Measurements from ENCODE around the gene MTMR12.

The MTMR12 gene, protein sequence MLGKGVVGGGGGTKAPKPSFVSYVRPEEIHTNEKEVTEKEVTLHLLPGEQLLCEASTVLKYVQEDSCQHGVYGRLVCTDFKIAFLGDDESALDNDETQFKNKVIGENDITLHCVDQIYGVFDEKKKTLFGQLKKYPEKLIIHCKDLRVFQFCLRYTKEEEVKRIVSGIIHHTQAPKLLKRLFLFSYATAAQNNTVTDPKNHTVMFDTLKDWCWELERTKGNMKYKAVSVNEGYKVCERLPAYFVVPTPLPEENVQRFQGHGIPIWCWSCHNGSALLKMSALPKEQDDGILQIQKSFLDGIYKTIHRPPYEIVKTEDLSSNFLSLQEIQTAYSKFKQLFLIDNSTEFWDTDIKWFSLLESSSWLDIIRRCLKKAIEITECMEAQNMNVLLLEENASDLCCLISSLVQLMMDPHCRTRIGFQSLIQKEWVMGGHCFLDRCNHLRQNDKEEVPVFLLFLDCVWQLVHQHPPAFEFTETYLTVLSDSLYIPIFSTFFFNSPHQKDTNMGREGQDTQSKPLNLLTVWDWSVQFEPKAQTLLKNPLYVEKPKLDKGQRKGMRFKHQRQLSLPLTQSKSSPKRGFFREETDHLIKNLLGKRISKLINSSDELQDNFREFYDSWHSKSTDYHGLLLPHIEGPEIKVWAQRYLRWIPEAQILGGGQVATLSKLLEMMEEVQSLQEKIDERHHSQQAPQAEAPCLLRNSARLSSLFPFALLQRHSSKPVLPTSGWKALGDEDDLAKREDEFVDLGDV

DNA sequence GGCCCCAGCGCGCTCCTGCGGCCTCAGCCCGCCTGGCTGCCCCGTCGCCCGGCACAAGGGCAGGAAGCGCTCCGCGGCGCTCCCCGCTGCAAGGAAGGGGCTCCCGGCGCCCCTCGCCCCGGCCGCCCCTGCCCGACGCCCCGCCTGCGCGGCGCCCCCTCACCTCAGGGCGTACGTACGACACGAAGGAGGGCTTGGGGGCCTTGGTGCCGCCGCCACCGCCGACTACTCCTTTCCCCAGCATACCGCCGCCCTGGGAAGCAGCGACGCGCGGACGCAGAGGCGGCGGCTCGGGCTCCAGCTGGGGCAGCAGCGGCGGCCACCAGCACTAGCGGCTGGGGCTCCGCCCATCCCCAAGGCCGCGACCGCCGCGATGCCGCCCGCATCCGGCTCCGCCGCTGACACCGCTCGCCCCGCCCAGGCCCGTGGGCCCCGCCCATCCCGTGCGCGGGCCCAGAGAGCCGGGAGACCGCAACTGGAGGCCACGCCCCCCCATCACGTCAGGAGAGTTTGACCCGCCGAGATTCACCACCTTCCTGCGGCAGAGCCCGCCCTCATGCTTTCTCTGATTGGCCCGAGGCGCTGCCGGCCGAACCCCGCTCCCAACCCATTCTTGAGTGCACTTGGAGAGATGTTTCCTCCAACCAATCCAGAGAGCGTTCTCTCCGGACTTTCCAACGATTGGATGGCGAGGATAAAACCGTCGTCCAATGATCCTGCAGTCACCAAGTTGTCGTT is at the start of gene MTMR12:
Gene MTMR12 (minus strand): TSS at position 345 of the 738 bp plus-strand sequence. CDS start 101 bp downstream, at position 244.
- DNase-seq = peak; percentile 98

- DNase-seq = no peak
Measured at GRCh38 chr5:32362527-32362926, 49.8 kb upstream of the MTMR12 start.

DNA sequence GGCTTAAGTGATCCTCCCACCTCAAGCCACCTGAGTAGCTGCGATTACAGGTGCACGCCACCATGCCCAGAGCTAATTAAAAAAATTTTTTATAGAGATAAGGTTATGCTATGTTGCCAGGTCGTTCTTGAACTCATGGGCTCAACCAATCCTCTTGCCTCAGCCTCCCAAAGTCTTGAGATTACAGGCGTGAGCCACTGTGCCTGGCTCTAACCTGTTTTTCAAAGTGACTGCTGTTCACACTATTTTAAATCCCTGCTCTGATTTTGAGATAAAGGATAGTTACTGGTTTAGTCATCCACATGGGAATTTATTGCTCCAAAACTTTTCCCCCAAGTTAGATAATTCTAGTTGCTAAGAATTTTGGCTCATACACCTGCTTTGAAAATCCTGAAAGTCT is 48.2 kb upstream of the MTMR12 start:
- DNase-seq = no peak

DNA sequence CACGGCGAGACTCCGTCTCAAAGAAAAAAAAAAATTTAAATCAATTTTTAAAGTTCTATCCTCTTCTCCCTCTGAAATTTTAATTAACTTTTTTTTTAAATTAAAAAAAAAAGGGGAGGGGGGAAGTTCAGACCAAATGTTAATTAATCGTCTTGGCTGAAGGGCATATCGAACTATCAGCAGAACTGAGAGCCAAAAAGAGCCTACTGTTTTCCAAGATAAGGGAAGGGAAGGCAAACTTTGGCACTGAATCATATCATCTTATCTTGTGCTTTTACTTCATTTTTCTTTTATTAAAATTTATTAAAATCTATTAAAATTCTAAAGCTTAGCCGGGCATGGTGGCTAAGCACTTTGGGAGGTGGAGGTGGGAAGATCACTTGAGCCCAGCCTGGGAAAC is 45.9 kb upstream of the MTMR12 start:
- DNase-seq = no peak

GRCh38 chr5:32357658-32358057 is 44.9 kb upstream of the MTMR12 start:
- no peak for DNase-seq

- no peak for DNase-seq
Measured at GRCh38 chr5:32355686-32356085, 42.9 kb upstream of the MTMR12 start.

- DNase-seq = no peak
Measured at GRCh38 chr5:32353420-32353819, 40.7 kb upstream of the MTMR12 start.

- DNase-seq = no peak
Measured at GRCh38 chr5:32352685-32353084, 39.9 kb upstream of the MTMR12 start.

DNA sequence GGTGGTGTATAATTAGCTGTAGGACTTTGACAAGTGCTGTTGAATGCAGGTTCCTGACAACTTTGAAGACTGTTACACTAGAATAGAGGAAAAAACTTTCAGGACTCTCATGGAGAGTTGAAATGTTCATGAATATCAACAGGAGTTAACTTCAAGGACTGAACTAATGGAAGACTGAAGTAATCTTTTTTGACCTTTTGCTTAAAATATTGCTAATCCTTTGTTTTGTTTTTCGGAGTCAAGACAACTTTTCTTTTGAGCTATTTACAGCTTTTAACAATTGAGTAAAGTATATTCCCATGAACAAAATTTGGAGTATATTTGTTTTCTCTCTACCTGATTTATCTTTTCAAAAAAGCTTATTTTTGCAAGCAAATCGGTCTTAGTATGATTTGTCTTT is 34.1 kb upstream of the MTMR12 start:
- DNase-seq = no peak

DNA sequence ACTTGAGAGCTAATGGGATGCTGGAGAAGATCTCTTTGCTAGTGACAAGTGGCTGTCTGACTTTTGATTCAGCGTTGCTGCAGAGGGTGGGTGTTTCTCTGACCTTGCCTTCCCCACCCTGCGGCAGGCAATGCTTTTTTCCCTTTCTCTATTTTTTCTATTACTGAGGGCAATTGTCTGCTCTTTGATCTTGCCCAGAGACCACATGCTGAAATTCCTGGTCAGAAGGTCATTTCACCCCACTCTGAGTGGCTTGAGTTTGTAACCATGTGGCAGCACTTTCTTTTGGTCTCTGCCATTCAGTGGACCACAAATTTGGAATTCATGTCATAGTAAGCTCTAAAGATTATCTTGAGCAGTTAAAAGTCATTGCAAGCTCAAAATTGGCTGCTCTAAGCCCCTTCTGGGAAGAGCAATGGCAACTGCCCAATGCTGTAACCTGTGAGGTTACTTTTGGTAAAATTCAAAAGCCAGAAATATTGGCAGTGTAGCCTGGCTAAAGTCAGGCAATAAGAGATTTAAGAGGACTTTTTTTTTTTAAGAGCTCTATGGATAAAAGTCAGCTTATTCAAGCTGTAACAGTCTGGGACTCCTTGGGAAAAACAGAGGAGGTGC is 30.4 kb upstream of the MTMR12 start:
- no peak for DNase-seq

GRCh38 chr5:32342656-32343055 is 29.9 kb upstream of the MTMR12 start:
- peak; percentile 11 for DNase-seq

DNA sequence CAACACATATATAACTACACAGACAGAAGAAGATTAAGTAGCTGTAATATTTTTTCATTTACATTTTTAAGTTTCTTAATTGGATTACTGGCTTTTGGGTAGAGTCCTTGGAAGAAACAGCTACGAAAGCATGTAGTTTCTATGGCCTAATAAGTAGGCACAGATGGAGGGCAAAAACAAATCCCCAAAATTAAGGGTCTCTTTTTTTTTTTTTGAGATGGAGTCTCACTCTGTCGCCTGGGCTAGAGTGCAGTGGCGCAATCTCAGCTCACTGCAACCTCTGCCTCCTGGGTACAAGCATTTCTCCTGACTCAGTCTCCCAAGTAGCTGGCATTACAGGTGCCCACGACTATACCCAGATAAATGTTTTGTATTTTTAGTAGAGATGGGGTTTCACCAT is 27.1 kb upstream of the MTMR12 start:
- DNase-seq = no peak

DNA sequence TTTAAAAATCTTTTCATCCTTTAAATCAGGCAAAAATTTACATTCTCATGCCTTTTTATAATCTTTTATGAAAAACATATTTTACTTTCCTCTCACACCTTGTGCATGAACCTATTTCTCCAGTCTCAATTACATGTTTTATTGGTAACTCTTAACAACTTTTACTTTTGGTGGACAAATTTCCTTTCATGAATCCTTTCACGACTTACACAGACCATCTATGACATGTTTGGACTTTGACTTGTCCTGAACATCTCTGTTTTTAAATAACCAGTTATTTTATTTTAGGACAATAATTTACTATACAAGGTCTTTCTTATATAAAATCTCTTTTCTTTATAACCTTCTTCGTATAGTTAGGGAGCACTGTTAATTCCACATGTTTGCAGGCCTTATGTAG is 26.5 kb upstream of the MTMR12 start:
- no peak for DNase-seq

DNA sequence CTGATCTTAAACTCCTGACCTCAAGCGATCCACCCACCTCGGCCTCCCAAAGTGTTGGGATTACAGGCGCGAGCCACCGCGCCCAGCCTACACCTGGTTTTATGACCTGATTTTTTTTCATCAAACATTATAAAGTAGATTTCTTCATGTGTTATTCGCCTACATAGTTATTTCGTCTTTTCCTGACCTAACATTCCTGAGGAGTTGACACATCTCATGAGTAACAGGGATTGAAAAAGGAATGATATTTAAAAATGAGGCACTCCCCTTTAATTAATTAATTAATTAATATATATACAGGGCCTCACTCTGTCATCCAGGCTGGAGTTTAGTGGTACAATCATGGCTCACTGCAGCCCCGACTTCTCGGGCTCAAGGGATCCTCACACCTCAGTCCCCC is 20.2 kb upstream of the MTMR12 start:
- DNase-seq = no peak

DNA sequence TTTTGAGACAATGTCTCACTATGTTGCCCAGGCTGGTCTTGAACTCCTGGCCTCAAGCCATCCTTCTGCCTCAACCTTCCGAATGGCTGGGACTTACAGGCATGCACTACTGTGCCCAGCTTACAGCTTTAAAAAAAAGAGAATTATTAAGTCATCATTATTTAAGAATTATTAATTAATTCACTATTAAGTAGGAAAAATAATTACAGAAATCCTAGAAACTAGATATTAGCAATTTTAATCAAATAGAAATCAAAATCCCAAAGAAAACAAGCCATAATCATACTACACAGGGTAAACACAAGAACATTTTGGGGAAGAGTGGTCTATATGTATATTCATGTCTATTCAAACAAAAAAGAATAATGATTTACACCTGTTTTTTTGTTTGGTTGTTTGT is 19.6 kb upstream of the MTMR12 start:
- no peak for DNase-seq

GRCh38 chr5:32331935-32332274 is 19.2 kb upstream of the MTMR12 start:
- DNase-seq = no peak

DNA sequence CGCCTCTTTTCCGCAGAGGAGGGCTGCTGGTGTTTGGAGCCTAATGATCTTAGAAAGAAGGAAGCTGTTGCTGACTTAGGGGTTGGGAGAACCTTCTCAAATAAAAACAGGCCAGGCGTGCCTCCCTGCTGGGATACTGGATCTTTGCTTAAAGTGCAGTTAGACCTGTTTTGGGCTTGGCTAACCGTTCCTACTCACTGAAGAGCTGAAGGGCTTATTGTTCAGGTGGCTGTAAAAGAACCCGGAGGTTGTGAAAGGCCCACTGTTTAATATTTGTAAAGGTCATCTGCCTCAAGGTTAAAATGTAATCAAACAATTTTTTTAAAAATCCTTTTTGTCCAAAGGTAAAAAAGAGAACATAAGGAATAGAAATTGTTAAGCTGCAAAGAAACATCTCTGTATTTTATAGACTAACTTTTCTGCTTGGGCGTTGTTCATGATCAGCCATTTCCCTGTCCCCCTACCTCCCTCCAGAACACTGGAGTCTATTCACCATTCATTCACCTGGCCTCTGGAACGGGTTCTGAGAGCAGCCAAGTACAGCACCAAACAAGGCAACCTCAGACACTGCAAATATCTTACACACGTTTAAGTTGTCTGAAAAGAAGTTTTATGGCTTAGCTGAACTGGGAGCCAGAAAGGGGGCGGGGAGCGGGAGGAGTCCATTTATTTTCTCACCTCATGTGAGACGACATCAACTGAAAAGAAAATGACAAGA is 18.6 kb upstream of the MTMR12 start:
- DNase-seq = no peak

DNA sequence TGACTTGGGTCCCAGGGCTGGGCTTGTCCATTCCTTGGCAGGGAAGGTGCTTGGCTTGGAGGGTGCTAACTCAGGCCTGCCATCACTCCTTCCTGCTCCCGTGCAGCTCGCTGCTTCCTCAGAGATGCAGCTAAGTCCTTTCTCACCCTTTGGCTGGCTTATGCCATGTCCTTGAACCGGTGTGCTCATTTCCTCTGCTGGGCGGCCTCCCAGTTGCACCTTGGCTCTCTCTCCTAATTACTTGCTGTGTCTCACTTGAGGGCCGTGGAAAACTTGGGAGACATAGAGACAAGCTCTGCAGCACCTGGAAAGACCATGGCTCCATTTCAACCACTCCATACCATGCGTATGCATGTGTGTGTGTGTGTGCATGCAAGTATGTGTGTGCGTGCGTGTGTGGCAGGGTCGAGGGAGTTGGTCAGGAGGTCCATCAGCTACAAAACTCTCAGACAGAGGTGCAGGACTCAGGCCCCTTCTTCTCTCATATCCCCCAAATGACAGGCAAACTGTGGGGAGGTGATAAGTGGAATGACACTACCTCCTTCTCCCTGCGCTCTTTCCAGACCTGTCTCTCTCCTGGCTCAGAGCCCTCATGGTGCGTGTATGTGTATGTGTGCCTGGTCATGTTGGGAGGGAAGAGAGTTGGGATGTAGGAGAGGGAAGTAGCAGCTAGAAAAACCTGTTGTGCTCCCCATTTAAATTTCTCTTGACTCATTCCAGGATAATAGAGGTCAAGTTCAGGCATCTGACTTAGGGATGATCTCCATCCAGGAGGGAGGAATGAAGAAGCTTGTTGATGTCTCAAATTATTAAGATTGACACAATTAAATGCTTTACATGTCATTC is 17.6 kb upstream of the MTMR12 start:
- DNase-seq = no peak

GRCh38 chr5:32329395-32329834 is 16.7 kb upstream of the MTMR12 start:
- DNase-seq = peak; percentile 27

- DNase-seq = no peak
Measured at GRCh38 chr5:32326216-32326772, 13.6 kb upstream of the MTMR12 start.

DNA sequence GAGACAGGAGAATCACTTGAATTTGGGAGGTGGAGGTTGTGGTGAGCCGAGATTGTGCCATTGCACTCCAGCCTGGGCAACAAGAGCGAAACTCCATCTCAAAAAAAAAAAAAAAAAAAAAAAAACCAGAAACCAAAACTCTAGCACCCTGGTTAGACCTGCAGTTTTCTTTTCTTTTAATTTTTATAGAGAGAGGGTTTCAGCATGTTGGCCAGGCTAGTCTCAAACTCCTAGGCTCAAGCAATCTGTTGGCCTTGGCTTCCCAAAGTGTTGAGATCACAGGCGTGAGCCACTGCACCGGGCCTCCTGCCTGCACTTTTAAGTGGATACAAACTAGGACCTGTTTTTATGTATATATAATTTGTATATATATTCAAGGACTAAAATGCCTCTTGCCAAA is 12.9 kb upstream of the MTMR12 start:
- DNase-seq = no peak

Data from NCI-H1436 (cell line).